ENCODE results near the gene SLC34A2.

The SLC34A2 gene

DNA sequence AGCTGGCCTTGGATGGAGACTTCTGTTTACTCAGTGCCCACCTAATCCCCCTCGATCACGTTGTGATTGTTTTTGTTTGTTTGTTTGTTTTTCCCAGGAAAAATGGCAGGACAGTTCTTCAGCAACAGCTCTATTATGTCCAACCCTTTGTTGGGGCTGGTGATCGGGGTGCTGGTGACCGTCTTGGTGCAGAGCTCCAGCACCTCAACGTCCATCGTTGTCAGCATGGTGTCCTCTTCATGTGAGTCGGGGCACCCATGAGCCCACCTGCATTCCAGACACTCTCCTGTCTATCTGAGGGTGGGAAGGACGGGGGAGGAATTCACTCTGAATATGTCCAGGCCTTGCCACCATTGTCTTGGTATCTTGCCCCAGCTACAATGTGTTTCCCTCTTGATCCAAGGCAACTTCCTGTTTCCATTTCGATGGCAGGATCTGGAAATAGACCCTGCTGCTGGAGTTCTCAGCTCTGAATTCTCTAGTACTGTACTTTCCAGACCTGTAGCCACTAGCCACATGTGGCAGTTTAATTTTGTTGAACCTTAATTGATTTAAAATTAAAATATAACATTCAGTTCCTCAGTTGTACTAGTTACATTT, 10.5 kb downstream of the SLC34A2 start:
- TF ChIP-seq TAF1 (IDR thresholded peaks at IDR 0.05; ENCODE audit: borderline replicate concordance, insufficient read depth, low read length) (no peak), POLR2AphosphoS5 (IDR thresholded peaks at IDR 0.05; ENCODE audit: low read depth, low read length) (no peak), FOXP2 (optimal IDR thresholded peaks at IDR 0.05; ENCODE audit: borderline replicate concordance, extremely low read depth, extremely low read length, insufficient read depth) (no peak)
- TF ChIP-seq, protein P1, sequence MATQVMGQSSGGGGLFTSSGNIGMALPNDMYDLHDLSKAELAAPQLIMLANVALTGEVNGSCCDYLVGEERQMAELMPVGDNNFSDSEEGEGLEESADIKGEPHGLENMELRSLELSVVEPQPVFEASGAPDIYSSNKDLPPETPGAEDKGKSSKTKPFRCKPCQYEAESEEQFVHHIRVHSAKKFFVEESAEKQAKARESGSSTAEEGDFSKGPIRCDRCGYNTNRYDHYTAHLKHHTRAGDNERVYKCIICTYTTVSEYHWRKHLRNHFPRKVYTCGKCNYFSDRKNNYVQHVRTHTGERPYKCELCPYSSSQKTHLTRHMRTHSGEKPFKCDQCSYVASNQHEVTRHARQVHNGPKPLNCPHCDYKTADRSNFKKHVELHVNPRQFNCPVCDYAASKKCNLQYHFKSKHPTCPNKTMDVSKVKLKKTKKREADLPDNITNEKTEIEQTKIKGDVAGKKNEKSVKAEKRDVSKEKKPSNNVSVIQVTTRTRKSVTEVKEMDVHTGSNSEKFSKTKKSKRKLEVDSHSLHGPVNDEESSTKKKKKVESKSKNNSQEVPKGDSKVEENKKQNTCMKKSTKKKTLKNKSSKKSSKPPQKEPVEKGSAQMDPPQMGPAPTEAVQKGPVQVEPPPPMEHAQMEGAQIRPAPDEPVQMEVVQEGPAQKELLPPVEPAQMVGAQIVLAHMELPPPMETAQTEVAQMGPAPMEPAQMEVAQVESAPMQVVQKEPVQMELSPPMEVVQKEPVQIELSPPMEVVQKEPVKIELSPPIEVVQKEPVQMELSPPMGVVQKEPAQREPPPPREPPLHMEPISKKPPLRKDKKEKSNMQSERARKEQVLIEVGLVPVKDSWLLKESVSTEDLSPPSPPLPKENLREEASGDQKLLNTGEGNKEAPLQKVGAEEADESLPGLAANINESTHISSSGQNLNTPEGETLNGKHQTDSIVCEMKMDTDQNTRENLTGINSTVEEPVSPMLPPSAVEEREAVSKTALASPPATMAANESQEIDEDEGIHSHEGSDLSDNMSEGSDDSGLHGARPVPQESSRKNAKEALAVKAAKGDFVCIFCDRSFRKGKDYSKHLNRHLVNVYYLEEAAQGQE (IDR thresholded peaks at IDR 0.05; ENCODE audit: insufficient read depth in 1 of 2, low read depth in 2 of 2, low read length in 2 of 2) = no peak

DNA sequence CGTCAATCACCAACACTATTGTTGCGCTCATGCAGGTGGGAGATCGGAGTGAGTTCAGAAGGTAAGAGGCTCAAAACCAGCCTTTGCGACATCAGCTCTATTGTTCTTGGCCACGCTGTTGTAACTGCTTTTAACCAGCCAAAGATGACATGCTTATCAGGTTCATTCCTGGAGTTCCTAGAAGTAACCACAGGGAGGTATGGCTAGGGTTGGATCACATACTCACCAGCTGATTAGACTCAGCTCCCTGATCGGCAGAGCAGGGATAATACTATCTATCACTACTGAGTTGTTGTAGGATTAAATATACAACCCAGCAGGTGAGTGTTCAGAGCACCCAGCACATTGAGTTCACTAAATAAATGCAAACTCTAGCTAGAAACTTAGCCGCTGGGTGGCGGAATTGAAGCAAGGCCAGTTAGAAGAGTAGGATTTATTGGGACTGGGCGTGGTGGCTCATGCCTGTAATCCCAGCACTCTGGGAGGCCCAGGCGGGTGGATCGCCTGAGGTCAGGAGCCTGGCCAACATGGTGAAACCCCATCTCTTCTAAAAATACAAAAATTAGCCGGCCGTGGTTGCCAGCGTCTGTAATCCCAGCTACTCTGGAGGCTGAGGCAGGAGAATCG, 12.4 kb downstream of the SLC34A2 start:
- TF ChIP-seq FOXP2 (optimal IDR thresholded peaks at IDR 0.05; ENCODE audit: borderline replicate concordance, extremely low read depth, extremely low read length, insufficient read depth) (no peak), POLR2AphosphoS5 (IDR thresholded peaks at IDR 0.05; ENCODE audit: low read depth, low read length) (no peak), SIN3A (IDR thresholded peaks at IDR 0.05; ENCODE audit: borderline replicate concordance, insufficient read depth, low read length) (no peak), TAF1 (IDR thresholded peaks at IDR 0.05; ENCODE audit: borderline replicate concordance, insufficient read depth, low read length) (no peak)
- TF ChIP-seq, protein P1 (IDR thresholded peaks at IDR 0.05; ENCODE audit: insufficient read depth in 1 of 2, low read depth in 2 of 2, low read length in 2 of 2) = no peak

DNA sequence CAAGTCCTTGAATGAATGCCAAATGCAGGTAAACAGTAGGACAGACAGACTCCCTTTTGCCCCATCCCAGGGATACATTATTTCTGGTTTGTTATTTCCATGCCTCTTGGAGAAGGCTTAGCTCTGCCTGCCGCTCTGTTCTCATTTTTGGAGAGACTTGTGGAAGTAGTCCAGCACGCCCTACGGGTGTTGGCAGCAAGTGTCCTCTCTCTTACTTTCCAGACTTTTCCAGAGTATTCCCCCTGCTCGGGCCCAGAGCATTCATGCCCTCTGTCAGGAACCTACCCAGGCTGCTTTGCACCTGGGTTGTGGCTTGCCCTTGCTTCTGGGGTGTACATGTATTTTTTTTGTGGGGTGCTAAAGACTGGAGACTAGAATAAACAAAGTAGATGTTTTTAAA, 15.3 kb downstream of the SLC34A2 start:
- TF ChIP-seq SIN3A (IDR thresholded peaks at IDR 0.05; ENCODE audit: borderline replicate concordance, insufficient read depth, low read length) = no peak

DNA sequence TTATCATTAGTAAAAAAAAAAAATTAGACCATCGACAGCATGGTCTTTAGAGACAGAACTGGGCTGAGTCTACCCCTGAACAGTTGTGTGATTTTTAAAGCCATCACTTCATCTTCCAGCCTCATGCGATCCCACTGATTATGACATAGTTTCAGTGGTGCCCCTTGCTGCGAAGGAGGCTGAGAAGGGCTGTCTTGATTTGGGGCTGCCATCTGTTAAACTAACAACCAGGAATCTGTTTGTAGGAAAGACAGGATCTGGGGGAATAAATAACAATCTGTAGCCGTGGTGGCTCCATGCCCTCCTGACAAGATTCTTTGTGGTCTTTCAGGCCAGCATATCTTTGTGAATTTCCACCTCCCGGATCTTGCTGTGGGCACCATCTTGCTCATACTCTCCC, 17.1 kb downstream of the SLC34A2 start:
- no peak for TF ChIP-seq FOXP2 (optimal IDR thresholded peaks at IDR 0.05; ENCODE audit: borderline replicate concordance, extremely low read depth, extremely low read length, insufficient read depth)
- no peak for TF ChIP-seq SIN3A (IDR thresholded peaks at IDR 0.05; ENCODE audit: borderline replicate concordance, insufficient read depth, low read length)
- TF ChIP-seq TAF1 (IDR thresholded peaks at IDR 0.05; ENCODE audit: borderline replicate concordance, insufficient read depth, low read length) = no peak
- TF ChIP-seq POLR2AphosphoS5 (IDR thresholded peaks at IDR 0.05; ENCODE audit: low read depth, low read length) = no peak
- TF ChIP-seq, protein P1 (IDR thresholded peaks at IDR 0.05; ENCODE audit: insufficient read depth in 1 of 2, low read depth in 2 of 2, low read length in 2 of 2) = no peak

DNA sequence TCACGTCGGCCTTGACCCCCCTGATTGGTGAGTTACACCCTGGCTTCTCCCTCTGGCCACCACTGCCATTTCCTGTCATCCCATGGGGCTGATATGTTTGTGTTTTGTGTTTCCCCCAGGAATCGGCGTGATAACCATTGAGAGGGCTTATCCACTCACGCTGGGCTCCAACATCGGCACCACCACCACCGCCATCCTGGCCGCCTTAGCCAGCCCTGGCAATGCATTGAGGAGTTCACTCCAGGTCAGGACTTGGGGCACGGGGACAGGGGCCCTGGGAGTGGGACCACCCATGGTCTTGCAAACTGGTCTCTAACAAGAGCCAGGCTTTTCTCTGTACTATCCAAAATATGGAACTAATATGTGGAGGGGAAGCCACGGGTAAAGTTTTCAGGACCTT, 18.7 kb downstream of the SLC34A2 start:
- no peak for TF ChIP-seq SIN3A (IDR thresholded peaks at IDR 0.05; ENCODE audit: borderline replicate concordance, insufficient read depth, low read length)
- TF ChIP-seq, protein P1 (IDR thresholded peaks at IDR 0.05; ENCODE audit: insufficient read depth in 1 of 2, low read depth in 2 of 2, low read length in 2 of 2) = no peak
- TF ChIP-seq TAF1 (IDR thresholded peaks at IDR 0.05; ENCODE audit: borderline replicate concordance, insufficient read depth, low read length) = no peak
- no peak for TF ChIP-seq FOXP2 (optimal IDR thresholded peaks at IDR 0.05; ENCODE audit: borderline replicate concordance, extremely low read depth, extremely low read length, insufficient read depth)
- TF ChIP-seq POLR2AphosphoS5 (IDR thresholded peaks at IDR 0.05; ENCODE audit: low read depth, low read length) = no peak

Measured in PFSK-1 (cell line).